ENCODE results near the gene PHLPP1.

The PHLPP1 gene

DNA sequence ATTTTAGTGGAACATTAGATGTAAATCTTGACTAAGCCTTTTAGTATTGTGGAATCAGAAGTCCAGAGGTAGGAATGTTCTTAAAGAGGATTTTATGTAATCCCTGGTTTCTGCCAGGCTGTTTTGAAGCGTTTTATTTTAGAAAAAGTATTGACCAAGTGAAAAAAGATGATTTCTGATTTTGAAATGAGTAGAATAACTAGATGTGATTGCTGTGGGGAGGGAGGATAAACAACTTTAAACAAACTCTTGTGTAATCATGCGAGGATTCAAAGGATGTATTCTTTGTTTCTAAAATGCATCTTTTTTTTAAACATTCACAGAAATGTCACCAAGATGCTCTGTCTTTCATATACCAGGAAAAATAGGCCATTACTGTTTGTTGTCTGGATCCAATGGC, 53.9 kb downstream of the PHLPP1 start:
- ChIA-PET CTCF (no interaction called here), POLR2A (no interaction called here)
- DNase-seq (ENCODE audit: low read depth, low spot score) = no peak
- TF ChIP-seq, protein P1, sequence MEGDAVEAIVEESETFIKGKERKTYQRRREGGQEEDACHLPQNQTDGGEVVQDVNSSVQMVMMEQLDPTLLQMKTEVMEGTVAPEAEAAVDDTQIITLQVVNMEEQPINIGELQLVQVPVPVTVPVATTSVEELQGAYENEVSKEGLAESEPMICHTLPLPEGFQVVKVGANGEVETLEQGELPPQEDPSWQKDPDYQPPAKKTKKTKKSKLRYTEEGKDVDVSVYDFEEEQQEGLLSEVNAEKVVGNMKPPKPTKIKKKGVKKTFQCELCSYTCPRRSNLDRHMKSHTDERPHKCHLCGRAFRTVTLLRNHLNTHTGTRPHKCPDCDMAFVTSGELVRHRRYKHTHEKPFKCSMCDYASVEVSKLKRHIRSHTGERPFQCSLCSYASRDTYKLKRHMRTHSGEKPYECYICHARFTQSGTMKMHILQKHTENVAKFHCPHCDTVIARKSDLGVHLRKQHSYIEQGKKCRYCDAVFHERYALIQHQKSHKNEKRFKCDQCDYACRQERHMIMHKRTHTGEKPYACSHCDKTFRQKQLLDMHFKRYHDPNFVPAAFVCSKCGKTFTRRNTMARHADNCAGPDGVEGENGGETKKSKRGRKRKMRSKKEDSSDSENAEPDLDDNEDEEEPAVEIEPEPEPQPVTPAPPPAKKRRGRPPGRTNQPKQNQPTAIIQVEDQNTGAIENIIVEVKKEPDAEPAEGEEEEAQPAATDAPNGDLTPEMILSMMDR (IDR thresholded peaks at IDR 0.05; ENCODE audit: insufficient read depth, low read length, missing control alignments) = no peak
- no peak overlapping the region for H3K4me3 ChIP-seq (ENCODE audit: low read depth, low read length)

DNA sequence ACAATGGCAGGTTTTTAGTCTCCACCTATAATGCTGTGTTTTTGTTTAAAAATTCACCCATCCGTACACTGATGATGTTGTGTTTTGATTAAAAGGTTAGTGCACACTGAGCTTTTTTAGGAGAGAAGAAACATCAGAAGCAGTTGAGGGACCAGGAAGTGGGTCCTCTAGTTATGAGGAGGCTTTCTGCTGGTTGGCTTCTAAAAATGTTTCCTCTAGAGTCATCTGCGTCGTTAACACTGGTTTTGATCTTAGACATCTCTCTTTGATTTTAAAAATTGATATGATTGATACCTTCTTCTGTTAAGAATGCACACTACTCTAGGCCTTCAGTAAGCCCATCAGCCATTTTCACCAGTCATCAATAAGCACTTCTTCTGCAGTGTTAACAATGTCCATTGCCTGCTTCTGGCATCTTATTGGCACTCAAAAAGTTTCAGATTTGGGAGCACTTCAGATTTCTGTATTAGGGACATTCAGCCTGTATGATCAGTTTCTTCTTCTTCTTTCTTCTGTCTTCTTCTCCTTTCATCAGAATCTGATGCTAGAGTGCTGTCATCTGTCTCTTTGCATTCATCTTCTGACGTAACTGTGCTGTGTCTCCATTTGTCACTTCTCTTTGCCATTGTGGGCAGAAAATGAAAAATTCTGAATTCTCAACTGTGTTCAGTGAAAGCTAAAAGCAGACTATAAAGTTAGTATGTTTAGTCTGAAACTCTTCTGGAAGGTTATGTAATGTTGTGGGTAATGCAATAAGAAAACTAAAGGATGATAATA, 56.3 kb downstream of the PHLPP1 start:
- POLR2A ChIA-PET = no interaction called here
- H3K4me3 ChIP-seq (ENCODE audit: low read depth, low read length) = no peak overlapping the region
- DNase-seq (ENCODE audit: low read depth, low spot score) = no peak
- TF ChIP-seq, protein P1 (IDR thresholded peaks at IDR 0.05; ENCODE audit: insufficient read depth, low read length, missing control alignments) = no peak
- CTCF ChIA-PET = no interaction called here

DNA sequence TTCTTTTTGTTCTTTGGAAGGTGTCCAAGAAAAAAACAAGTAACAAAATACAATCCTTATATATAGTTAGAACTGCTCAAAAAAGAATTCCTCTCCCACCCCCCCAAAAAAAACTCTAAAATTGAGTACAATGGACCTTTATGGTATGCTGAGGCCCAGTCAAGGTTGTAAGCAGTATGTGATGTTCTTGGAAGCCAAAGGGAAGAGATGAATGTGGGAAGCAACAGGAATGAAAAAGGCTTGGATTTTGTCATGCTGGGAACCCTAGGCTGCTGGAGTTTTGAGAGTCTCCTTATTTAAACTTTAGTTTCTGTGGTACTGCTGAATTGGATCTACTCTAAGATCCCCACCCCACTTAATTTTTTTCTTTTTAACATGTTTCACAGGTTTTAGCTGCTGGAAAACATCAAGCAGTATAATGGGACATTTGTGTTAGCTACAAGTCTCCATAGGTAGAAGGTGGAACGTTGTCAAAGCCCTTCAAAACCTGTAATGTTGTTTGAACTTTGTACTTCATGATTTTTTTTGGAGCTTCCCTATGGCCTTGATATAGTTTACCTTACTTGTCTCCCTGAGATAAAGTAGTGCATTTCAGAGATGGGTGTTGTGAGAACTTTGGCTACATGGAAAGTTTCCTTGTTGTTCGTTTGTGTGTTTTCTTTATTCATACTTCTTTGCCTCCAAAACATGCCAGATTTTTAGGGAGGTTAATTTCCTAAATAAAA, 57.7 kb downstream of the PHLPP1 start:
- H3K4me3 ChIP-seq (ENCODE audit: low read depth, low read length) = no peak overlapping the region
- DNase-seq (ENCODE audit: low read depth, low spot score) = no peak
- ChIA-PET CTCF (interaction anchor here (0.9 to 1.0 kb wide), 2 partner anchors 10 to 186 kb away, joined by 3 to 4 read pairs; no protein-coding TSS in a partner anchor), POLR2A (no interaction called here)
- TF ChIP-seq, protein P1 (IDR thresholded peaks at IDR 0.05; ENCODE audit: insufficient read depth, low read length, missing control alignments) = no peak

DNA sequence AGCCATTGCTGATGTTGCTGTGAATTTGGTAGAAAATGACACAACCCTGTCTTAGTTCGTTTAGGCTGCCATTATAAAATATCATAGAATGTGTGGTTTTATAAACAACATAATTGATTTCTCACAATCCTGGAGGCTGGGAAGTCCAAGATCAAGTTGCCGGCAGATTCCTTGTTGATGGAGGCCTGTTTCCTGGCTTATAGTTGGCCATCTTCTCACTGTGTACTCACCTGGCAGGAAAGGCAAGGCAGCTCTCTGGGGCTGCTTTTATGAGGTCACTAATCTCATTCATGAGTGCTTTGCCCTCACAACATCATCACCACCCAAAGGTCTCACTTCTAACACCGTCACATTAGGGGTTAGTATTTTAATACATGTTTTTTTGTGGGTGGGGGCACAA, 58.4 kb downstream of the PHLPP1 start:
- TF ChIP-seq, protein P1 (IDR thresholded peaks at IDR 0.05; ENCODE audit: insufficient read depth, low read length, missing control alignments) = no peak
- CTCF ChIA-PET = interaction anchor here (0.9 to 1.4 kb wide), 4 partner anchors 9 to 209 kb away, joined by 3 to 4 read pairs (median 4); no protein-coding TSS in a partner anchor
- POLR2A ChIA-PET = no interaction called here
- DNase-seq (ENCODE audit: low read depth, low spot score) = no peak
- no peak overlapping the region for H3K4me3 ChIP-seq (ENCODE audit: low read depth, low read length)

DNA sequence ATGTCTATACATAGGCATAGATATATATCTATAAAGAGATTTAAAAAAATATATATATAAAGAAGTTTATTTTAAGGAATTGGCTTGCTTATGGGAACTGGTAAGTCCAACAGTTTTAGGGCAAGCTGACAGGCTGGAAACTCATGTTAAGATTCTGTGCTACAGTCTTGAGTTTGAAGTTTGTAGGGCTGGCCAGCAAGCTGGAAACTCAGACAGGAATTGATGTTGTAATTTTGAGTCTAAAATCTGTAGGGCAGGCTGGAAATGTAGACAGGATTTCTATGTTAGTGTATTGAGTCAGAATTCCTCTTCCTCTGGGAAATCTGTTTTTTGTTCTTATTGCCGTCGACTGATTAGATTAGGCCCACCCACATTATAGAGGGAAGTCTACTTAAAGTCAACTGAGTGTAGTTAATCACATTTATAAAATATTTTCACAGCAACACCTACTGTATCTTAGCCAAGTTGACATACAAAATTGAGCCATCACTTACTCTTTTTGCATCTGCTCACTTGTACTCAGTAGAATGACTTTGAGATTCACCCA, 60.8 kb downstream of the PHLPP1 start:
- TF ChIP-seq, protein P1 (IDR thresholded peaks at IDR 0.05; ENCODE audit: insufficient read depth, low read length, missing control alignments) = no peak
- ChIA-PET CTCF (no interaction called here), POLR2A (no interaction called here)
- H3K4me3 ChIP-seq (ENCODE audit: low read depth, low read length) = no peak overlapping the region
- no peak for DNase-seq (ENCODE audit: low read depth, low spot score)

DNA sequence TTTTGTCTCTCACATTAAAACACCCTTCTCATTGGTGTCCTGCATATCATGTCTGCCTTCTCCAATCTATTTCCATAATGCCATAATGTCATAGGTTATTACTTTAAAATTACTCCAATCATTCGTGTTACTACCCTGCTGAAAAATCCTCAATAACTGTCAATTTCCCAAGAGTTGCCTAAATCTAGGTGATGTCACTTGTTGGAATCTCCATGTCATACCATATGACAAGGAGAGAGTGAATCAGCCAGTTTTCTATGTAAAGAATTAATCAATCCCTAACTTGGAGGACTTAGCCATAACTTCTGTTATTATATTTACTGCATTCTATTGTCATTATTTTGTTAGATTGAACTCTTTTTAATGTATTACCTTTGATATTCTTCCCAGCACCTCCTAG, 62.5 kb downstream of the PHLPP1 start:
- no peak overlapping the region for H3K4me3 ChIP-seq (ENCODE audit: low read depth, low read length)
- CTCF ChIA-PET = no interaction called here
- TF ChIP-seq, protein P1 (IDR thresholded peaks at IDR 0.05; ENCODE audit: insufficient read depth, low read length, missing control alignments) = no peak
- POLR2A ChIA-PET = no interaction called here
- no peak for DNase-seq (ENCODE audit: low read depth, low spot score)

Measured in AG04449 (cell line).